GM12878 (cell line): Measurements from ENCODE around the gene DCTN5. TPM values are rescaled to one million over a fixed set of nuclear protein-coding genes. Genes with fewer than 3 reads are reported as not detected.

Source experiments
- ATF7 ChIP-seq: fragments of 450-650 bp; IDR thresholded peaks from 2 replicates; pipeline ENCODE4 v1.6.1; 2016; ENCODE audit warnings: low read depth, mild to moderate bottlenecking
- CHD2 ChIP-seq: IDR thresholded peaks from 2 replicates; pipeline ENCODE4 v1.6.1; 2011; ENCODE audit warnings: low read depth, low read length, improper control_type of control experiment, borderline replicate concordance
- CREB1 ChIP-seq: IDR thresholded peaks from 2 replicates; pipeline ENCODE4 v1.6.1; 2012; ENCODE audit warnings: low read depth, mild to moderate bottlenecking, inconsistent platforms
- E4F1 ChIP-seq: fragments of 450-650 bp; IDR thresholded peaks from 2 replicates; pipeline ENCODE4 v1.6.1; 2018; ENCODE audit warnings: borderline replicate concordance, mild to moderate bottlenecking; ENCODE audit not compliant: partially characterized antibody
- EP300 ChIP-seq, 2 experiments: fragments of 150-350 bp in 1 of 2; IDR thresholded peaks; 2 replicates each; pipeline ENCODE4 v1.6.1; 2011 to 2012; ENCODE audit warnings: low read depth in 2 of 2, low read length in 2 of 2, borderline replicate concordance in 1 of 2, improper control_type of control experiment in 1 of 2, inconsistent platforms in 1 of 2; ENCODE audit not compliant: control insufficient read depth in 1 of 2
- ETV6 ChIP-seq, 2 experiments: fragments of 450-650 bp in 1 of 2; IDR thresholded peaks in 1 of 2; conservative IDR thresholded peaks in 1 of 2; 2 replicates each; pipeline ENCODE4 v1.6.1; 2014; ENCODE audit warnings: antibody characterized with exemption in 1 of 2, borderline replicate concordance in 1 of 2, low read depth in 1 of 2, mild to moderate bottlenecking in 1 of 2, moderate library complexity in 1 of 2
- HDAC6 ChIP-seq: fragments of 200-600 bp; sonication (generic); IDR thresholded peaks from one replicate; pipeline ENCODE4 v1.8.0; 2017; ENCODE audit warnings: antibody characterized with exemption; ENCODE audit not compliant: unreplicated experiment
- IKZF1 ChIP-seq: fragments of 450-650 bp; conservative IDR thresholded peaks from 2 replicates; pipeline ENCODE4 v1.6.1; 2017; ENCODE audit warnings: antibody characterized with exemption, mild to moderate bottlenecking
- JUNB ChIP-seq: IDR thresholded peaks from 2 replicates; pipeline ENCODE4 v1.6.1; 2016; ENCODE audit warnings: antibody characterized with exemption, mild to moderate bottlenecking
- KAT2A ChIP-seq: conservative IDR thresholded peaks from 2 replicates; pipeline ENCODE4 v1.6.1; 2011; ENCODE audit warnings: low read depth, low read length; ENCODE audit not compliant: control insufficient read depth
- MAX ChIP-seq: IDR thresholded peaks from 2 replicates; pipeline ENCODE4 v1.6.1; 2012; ENCODE audit warnings: low read depth, low read length, improper control_type of control experiment
- MEF2A ChIP-seq: IDR thresholded peaks from 2 replicates; pipeline ENCODE4 v1.6.1; 2011; ENCODE audit warnings: low read depth, mild to moderate bottlenecking, low read length, moderate library complexity; ENCODE audit not compliant: insufficient read depth
- NKRF ChIP-seq: fragments of 450-650 bp; conservative IDR thresholded peaks from 2 replicates; pipeline ENCODE4 v1.6.1; 2017; ENCODE audit warnings: mild to moderate bottlenecking, moderate library complexity
- POLR2A ChIP-seq: IDR thresholded peaks from 2 replicates; pipeline ENCODE4 v1.6.1; 2011; ENCODE audit warnings: low read depth, mild to moderate bottlenecking, low read length
- POU2F2 ChIP-seq: IDR thresholded peaks from 3 replicates; pipeline ENCODE4 v1.6.1; 2011; ENCODE audit warnings: low read depth, mild to moderate bottlenecking, low read length, borderline replicate concordance
- SIN3A ChIP-seq: IDR thresholded peaks from 2 replicates; pipeline ENCODE4 v1.6.1; 2012; ENCODE audit warnings: low read depth, low read length, improper control_type of control experiment
- SMAD1 ChIP-seq: fragments of 450-650 bp; IDR thresholded peaks from 2 replicates; pipeline ENCODE4 v1.6.1; 2018; ENCODE audit warnings: mild to moderate bottlenecking, low read depth; ENCODE audit not compliant: partially characterized antibody
- STAT1 ChIP-seq: fragments of 450-650 bp; conservative IDR thresholded peaks from 2 replicates; pipeline ENCODE4 v1.6.1; 2014; ENCODE audit warnings: antibody characterized with exemption, mild to moderate bottlenecking
- ZNF274 ChIP-seq: IDR thresholded peaks from one replicate; pipeline ENCODE4 v1.8.0; 2011; ENCODE audit not compliant: insufficient read length, insufficient read depth
- ZNF592 ChIP-seq: fragments of 450-650 bp; IDR thresholded peaks from 2 replicates; pipeline ENCODE4 v1.6.1; 2017; ENCODE audit warnings: mild to moderate bottlenecking, moderate library complexity
- ZNF622 ChIP-seq: fragments of 450-650 bp; IDR thresholded peaks from 2 replicates; pipeline ENCODE4 v1.6.1; 2017; ENCODE audit warnings: mild to moderate bottlenecking, inconsistent platforms
- polyA plus RNA-seq, 11 experiments: library from polyadenylated mRNA; depleted of rRNA in 4 of 11; unstranded in 6 of 11; stranded (reverse) in 5 of 11; fragments of >200 nt; fragmentation: Nextera tagmentation in 4 of 11; fragmentation: Illumina TruSeq in 1 of 11; extraction: Ambion mirVana in 4 of 11; extraction: Trizol in 1 of 11; gene quantifications; 1 replicate in 1 of 11; 2 replicates in 10 of 11; pipeline versions ENCODE4 v1.2.1 to v1.2.3, GENCODE V29; 2011 to 2016; ENCODE audit warnings: inconsistent platforms in 2 of 11, missing spikeins in 2 of 11, low read depth in 1 of 11
- total RNA-seq, 4 experiments: library from RNA; depleted of rRNA in 3 of 4; stranded (reverse); fragments of >200 nt in 3 of 4; fragmentation: Illumina TruSeq in 1 of 4; extraction: Trizol in 1 of 4; gene quantifications; 2 replicates each; pipeline versions ENCODE4 v1.2.1 to v1.2.3, GENCODE V29; 2013 to 2021

Gene DCTN5
- total and polyA plus RNA-seq, 10 of the 15 experiments (the other 5 are each of a cell fraction or from before 2014, with no cell fraction given): 49.1 to 153 (median 81.4) TPM

GRCh38 chr16:23678430-23679273 is 37.4 kb downstream of the DCTN5 start, which contains the start of gene PLK1 (continued):
- no peak for TF ChIP-seq E4F1
- TF ChIP-seq SMAD1: no peak
- TF ChIP-seq ZNF592: no peak
- peak; percentile 84 for TF ChIP-seq POLR2A
- peak; percentile 51; the same call in 1 of the 2 replicates for TF ChIP-seq MAX
- peak; percentile 99 for TF ChIP-seq NKRF
- no peak for TF ChIP-seq ATF7
- TF ChIP-seq HDAC6: no peak
- peak; percentile 71 for TF ChIP-seq CREB1
- no peak; a peak in 1 of 4 replicates for TF ChIP-seq ETV6 (conservative IDR thresholded peaks at IDR 0.05 in 1 of 2, IDR thresholded peaks at IDR 0.05 in 1 of 2; ENCODE audit: borderline replicate concordance in 1 of 2, low read depth in 1 of 2)
- TF ChIP-seq CHD2: peak; percentile 64; the same call in 1 of the 2 replicates
- TF ChIP-seq STAT1: no peak; the same call in 1 of the 2 replicates
- TF ChIP-seq SIN3A: peak; percentile 99
- no peak for TF ChIP-seq ZNF274
- no peak for TF ChIP-seq ZNF622
- TF ChIP-seq JUNB: no peak
- TF ChIP-seq POU2F2: no peak
- 0 out of 2 replicates have a peak, but pooled peaks have one; percentile 19 for TF ChIP-seq MEF2A
- no peak for TF ChIP-seq EP300 (IDR thresholded peaks at IDR 0.05; ENCODE audit: borderline replicate concordance in 1 of 2, control insufficient read depth in 1 of 2, low read depth in 2 of 2, low read length in 2 of 2)
- TF ChIP-seq IKZF1: peak; percentile 82
- TF ChIP-seq KAT2A: no peak
